Fibroblast of the aortic adventitia (primary cell): ENCODE results near the gene KLRK1. TPM values are rescaled to one million over a fixed set of nuclear protein-coding genes. Genes with fewer than 3 reads are reported as not detected.
A peak's percentile ranks its signal among the peaks of the same experiment; 100 is the strongest.
"Not testable (repeated sequence)": the region's sequence is repeated elsewhere in the genome, so short reads cannot be mapped to it uniquely, and the experiment has no call there.

Experiments
- DNase-seq: peaks from one replicate; pipeline ENCODE4 v3.0.0-alpha.2; 2010; ENCODE audit warnings: low read depth
- H3K4me3 ChIP-seq: 2 replicates; pipeline ENCODE4 v1.5.1; 2011; ENCODE audit warnings: low read depth, mild to moderate bottlenecking, control low read depth, low read length, moderate library complexity
- CTCF ChIP-seq: IDR thresholded peaks from 2 replicates; pipeline ENCODE4 v1.5.1; 2011; ENCODE audit warnings: mild to moderate bottlenecking, low read length, control low read depth, inconsistent platforms; ENCODE audit not compliant: insufficient read depth
- total RNA-seq: library from RNA; depleted of rRNA; stranded (reverse); fragments of >200 nt; gene quantifications from 2 replicates; pipeline ENCODE4 v1.2.3, GENCODE V29; 2012; ENCODE audit warnings: low replicate concordance

KLRK1 gene
- total RNA-seq, 1 donor: not detected

- TF ChIP-seq CTCF: no peak
- DNase-seq: no peak
- no peak overlapping the region for H3K4me3 ChIP-seq
Observed at GRCh38 chr12:10405294-10405693, 15.5 kb upstream of the KLRK1 start.

- no peak overlapping the region for H3K4me3 ChIP-seq
- DNase-seq: no peak
- TF ChIP-seq CTCF: no peak
Observed at GRCh38 chr12:10404798-10405197, 15.0 kb upstream of the KLRK1 start.

GRCh38 chr12:10400829-10401228 lies 11.0 kb upstream of the KLRK1 start:
- no peak overlapping the region for H3K4me3 ChIP-seq
- DNase-seq: no peak
- no peak for TF ChIP-seq CTCF

GRCh38 chr12:10398168-10398567 lies 8.3 kb upstream of the KLRK1 start:
- no peak for TF ChIP-seq CTCF
- DNase-seq: no peak
- H3K4me3 ChIP-seq: no peak overlapping the region

- no peak overlapping the region for H3K4me3 ChIP-seq
- DNase-seq: no peak
- TF ChIP-seq CTCF: no peak
Observed at GRCh38 chr12:10397296-10397695, 7.5 kb upstream of the KLRK1 start.

- not testable (repeated sequence) for H3K4me3 ChIP-seq, DNase-seq
Observed at GRCh38 chr12:10396176-10396575, 6.3 kb upstream of the KLRK1 start.

GRCh38 chr12:10395390-10395998 lies 5.7 kb upstream of the KLRK1 start:
- DNase-seq: peak; percentile 72
- TF ChIP-seq CTCF: no peak
- no peak overlapping the region for H3K4me3 ChIP-seq

- H3K4me3 ChIP-seq, DNase-seq: not testable (repeated sequence)
Observed at GRCh38 chr12:10394531-10395152, 4.8 kb upstream of the KLRK1 start.
